ENCODE results near the gene JAML. TPM values are rescaled to one million over a fixed set of nuclear protein-coding genes. Genes with fewer than 3 reads are reported as not detected.

The JAML gene
- total RNA-seq, 6 experiments from 2014 or later, result not detected

DNA sequence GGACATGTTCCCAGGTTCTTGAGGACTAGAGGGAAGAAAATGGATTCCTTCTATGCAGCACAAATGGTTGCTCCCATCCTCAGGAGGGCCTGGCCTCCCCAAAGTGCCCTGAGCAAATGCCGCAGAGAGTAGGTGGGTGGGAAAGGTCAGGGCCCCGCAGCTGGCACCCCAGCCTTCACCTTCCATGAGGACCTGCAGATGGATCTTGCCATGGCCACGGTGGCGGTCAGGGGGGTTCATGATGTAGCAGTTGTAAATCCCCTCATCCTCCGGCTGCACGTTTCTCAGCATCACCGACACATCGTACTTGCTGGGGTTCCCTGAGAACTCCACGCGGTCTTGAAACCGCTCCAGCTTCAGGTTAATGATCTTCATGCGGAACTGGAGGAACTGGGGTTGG lies 56.9 kb downstream of the JAML start:
- no peak overlapping the region for H3K27ac Mint-ChIP-seq
- H3K27me3 Mint-ChIP-seq (ENCODE audit: insufficient read depth), result peaks cover 40% of the 10 kb centered on the region
- no peak for TF ChIP-seq CTCF (IDR thresholded peaks at IDR 0.05)
- H3K4me1 Mint-ChIP-seq (ENCODE audit: low read depth), result 0 out of 2 replicates have a peak, but pooled peaks cover 5% of the 10 kb centered on the region
- H3K36me3 Mint-ChIP-seq (ENCODE audit: low read depth), result no peaks in the 10 kb centered on the region
- no peaks in the 10 kb centered on the region for H3K9me3 Mint-ChIP-seq
- no peak overlapping the region for H3K4me3 Mint-ChIP-seq
- no peak for DNase-seq

- Mint-ChIP-seq H3K9me3 (no peaks in the 10 kb centered on the region), H3K4me3 (no peak overlapping the region), H3K36me3 (ENCODE audit: low read depth) (no peaks in the 10 kb centered on the region), H3K27ac (no peak overlapping the region), H3K27me3 (ENCODE audit: insufficient read depth) (peaks cover 40% of the 10 kb centered on the region), H3K4me1 (ENCODE audit: low read depth) (0 out of 2 replicates have a peak, but pooled peaks cover 5% of the 10 kb centered on the region)
- TF ChIP-seq CTCF (IDR thresholded peaks at IDR 0.05), result no peak
- no peak for DNase-seq
Observed at GRCh38 chr11:118167253-118167652, 57.6 kb downstream of the JAML start.

DNA sequence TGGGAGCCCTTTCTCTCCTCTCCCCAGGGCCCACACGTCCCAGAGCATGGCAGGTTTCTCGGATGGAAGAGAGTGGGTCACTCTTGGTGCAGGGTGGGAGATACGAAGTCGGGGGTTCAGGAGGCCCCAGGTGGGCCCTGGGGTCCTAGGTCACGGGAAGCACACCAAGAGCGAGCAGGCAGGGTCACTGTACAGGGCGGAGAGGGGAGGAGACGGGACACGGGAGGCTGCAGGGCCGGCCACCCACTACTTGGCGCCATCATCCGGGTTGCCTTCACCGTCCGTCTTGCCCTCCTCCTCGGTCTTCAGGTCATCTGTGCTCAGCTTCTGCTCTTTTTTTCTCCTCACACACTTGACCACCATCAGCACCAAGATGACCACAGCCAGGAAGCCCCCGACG lies 58.2 kb downstream of the JAML start:
- Mint-ChIP-seq H3K27ac (no peak overlapping the region), H3K9me3 (no peaks in the 10 kb centered on the region), H3K4me3 (no peak overlapping the region), H3K36me3 (ENCODE audit: low read depth) (no peaks in the 10 kb centered on the region), H3K4me1 (ENCODE audit: low read depth) (0 out of 2 replicates have a peak, but pooled peaks cover 5% of the 10 kb centered on the region), H3K27me3 (ENCODE audit: insufficient read depth) (peaks cover 41% of the 10 kb centered on the region)
- DNase-seq, result no peak
- no peak for TF ChIP-seq CTCF (IDR thresholded peaks at IDR 0.05)

- Mint-ChIP-seq H3K27ac (no peak overlapping the region), H3K4me3 (no peak overlapping the region), H3K36me3 (ENCODE audit: low read depth) (no peaks in the 10 kb centered on the region), H3K4me1 (ENCODE audit: low read depth) (0 out of 2 replicates have a peak, but pooled peaks cover 5% of the 10 kb centered on the region), H3K9me3 (no peaks in the 10 kb centered on the region), H3K27me3 (ENCODE audit: insufficient read depth) (peaks cover 45% of the 10 kb centered on the region)
- TF ChIP-seq CTCF (IDR thresholded peaks at IDR 0.05), result no peak
- no peak for DNase-seq
Observed at GRCh38 chr11:118164885-118165284, 59.9 kb downstream of the JAML start.

DNA sequence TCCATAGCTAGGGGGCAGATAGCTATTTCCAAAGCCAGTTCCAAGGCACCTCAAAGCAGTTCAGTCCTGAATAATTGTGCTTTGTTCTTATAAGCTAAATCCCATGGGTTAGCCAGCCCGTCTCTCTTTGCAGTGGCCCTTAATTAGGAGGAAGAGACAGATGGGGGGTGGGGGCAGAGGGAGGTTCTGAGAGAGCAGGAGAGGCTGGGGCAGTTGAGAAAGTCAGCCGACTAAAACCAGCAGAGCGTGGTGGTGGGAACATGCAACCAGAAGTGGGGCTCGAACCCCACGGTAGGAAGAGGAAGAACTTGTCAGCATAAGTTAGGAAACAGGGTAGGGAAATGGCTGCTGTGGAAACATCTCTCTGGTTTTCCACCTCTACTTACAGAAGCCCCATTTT lies 61.3 kb downstream of the JAML start:
- no peak for DNase-seq
- H3K36me3 Mint-ChIP-seq (ENCODE audit: low read depth), result no peaks in the 10 kb centered on the region

More for the DNA sequence above, 61.3 kb downstream of the JAML start:
- H3K4me1 Mint-ChIP-seq (ENCODE audit: low read depth), result 0 out of 2 replicates have a peak, but pooled peaks cover 5% of the 10 kb centered on the region
- H3K9me3 Mint-ChIP-seq, result no peaks in the 10 kb centered on the region
- H3K4me3 Mint-ChIP-seq, result no peak overlapping the region
- H3K27me3 Mint-ChIP-seq (ENCODE audit: insufficient read depth), result peaks cover 56% of the 10 kb centered on the region
- TF ChIP-seq CTCF (IDR thresholded peaks at IDR 0.05), result no peak
- no peak overlapping the region for H3K27ac Mint-ChIP-seq
